Astrocyte (in vitro differentiated cells and primary cell): ENCODE data around the gene FN3K.

Source experiments
- EZH2 ChIP-seq: IDR thresholded peaks from 2 replicates; pipeline ENCODE4 v1.6.1; 2012; ENCODE audit warnings: mild to moderate bottlenecking, low read length, inconsistent platforms; ENCODE audit not compliant: insufficient read depth
- TF ChIP-seq, protein P1 (sequence below): IDR thresholded peaks from 2 replicates; pipeline ENCODE4 v1.5.1; 2011; ENCODE audit warnings: low read depth, mild to moderate bottlenecking, inconsistent platforms, low read length, moderate library complexity; ENCODE audit not compliant: insufficient read depth

DNA sequence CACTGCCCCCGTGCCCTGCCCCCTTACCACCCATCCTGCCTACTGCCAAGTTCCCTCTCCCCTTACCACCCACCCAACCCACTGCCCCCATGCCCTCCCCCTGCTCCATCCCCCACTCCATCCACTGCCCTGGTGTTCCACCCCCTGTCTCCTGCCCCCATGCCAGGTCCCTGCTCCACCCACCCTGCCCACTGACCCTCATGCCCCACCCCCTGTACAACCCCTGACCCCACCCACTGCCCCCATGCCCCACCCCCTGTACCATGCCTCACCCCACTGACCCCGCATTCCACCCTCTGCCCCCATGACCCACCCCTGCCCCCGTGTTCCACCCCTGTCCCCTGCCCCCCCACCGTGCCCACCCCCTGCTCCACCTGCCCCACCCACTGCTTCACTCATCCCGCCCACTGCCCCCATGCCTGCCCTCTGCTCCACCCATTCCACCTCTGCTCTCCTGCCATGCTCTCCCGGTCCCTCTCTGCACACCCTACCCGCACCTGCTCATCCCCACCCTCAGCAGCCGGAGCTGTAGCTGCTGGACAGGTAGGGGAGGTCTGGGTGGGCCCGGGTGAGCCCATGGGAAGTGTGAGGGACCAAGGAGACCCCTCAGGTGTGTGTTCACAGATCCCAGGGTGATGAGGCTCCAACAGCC, 26.3 kb upstream of the FN3K start:
- no peak for TF ChIP-seq EZH2
- TF ChIP-seq, protein P1, sequence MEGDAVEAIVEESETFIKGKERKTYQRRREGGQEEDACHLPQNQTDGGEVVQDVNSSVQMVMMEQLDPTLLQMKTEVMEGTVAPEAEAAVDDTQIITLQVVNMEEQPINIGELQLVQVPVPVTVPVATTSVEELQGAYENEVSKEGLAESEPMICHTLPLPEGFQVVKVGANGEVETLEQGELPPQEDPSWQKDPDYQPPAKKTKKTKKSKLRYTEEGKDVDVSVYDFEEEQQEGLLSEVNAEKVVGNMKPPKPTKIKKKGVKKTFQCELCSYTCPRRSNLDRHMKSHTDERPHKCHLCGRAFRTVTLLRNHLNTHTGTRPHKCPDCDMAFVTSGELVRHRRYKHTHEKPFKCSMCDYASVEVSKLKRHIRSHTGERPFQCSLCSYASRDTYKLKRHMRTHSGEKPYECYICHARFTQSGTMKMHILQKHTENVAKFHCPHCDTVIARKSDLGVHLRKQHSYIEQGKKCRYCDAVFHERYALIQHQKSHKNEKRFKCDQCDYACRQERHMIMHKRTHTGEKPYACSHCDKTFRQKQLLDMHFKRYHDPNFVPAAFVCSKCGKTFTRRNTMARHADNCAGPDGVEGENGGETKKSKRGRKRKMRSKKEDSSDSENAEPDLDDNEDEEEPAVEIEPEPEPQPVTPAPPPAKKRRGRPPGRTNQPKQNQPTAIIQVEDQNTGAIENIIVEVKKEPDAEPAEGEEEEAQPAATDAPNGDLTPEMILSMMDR, result no peak
